HG03521 (cell line): ENCODE measurements around the gene FEV.

Source experiments
- ATAC-seq: cut with Tn5 transposase; IDR thresholded peaks from one replicate; pipeline ENCODE4 v1.9.1; 2021; ENCODE audit warnings: mild to moderate bottlenecking, moderate library complexity; ENCODE audit not compliant: unreplicated experiment

FEV gene

DNA sequence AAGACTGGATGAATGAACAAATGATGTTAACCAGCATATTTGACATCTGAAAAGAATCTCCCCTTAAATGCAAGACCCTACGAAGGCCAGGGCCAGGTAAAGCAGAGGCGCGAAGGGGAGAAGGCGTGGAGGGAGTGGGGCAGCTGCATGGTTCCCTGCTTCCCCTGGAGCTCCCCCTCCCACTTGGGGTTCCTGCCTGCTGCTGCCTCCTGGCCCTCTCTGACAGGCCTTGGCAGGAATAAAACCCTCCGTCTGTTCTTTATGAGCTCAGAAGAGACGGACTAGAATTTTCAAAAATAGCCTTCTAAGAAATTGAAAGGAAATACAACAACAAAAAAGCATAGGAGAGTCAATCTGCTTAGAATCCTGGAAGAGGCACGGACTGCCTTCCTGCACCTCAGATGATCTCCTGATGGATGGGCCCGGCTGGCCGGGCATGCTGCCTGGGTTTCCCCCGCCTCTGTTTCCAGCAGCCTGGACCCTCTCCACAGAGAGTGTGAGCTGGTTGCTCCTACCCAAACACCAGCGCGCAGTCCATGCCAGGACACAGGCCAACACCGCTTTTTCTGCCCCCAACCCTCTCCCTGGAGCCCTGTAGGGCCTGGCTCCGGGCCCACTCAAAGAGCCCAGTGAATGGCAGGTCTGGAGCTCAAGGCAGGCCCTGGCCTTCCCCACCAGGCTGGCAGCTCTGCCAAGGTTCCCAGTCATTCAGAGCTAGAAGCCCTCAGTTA is 32.4 kb upstream of the FEV start:
- ATAC-seq: no peak

DNA sequence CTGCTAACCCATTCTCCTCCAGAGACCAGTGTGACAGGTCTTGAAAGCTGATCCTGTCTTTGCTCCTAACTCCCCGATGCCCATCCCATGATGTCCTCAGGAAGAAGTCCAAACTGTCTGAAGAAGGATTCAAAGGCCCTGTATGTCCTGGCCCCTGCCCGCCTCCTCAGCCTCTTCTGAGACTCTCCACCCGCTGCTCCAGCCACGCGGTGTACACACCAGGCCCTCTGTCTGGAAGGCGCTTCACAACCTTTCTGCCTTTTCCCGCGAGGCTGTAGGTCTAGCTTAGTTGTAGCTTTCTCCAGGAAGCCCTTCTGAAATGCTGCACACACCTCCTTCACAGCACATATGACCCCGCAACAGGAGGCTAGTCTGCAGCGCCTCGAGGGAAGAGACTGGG is 31.7 kb upstream of the FEV start:
- ATAC-seq: no peak

DNA sequence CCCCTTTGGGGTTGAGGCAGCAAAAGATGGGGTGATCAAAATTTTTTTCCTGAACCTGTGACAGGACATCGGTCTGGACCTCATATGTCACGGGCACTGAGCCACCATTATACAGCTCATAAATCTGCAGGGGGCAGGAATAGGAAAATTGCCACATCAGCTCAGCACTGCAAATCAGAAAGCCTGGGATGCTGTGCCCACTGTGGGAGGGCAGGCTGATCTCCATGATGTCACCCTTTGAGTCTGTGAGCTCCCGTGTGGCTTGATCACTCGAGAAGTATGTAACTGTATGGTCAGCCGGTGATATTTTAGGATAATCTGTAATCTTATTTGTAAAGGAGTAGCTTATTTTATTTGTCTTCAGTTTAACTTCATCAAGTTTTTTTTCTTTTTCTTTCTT is 25.9 kb upstream of the FEV start:
- no peak for ATAC-seq

DNA sequence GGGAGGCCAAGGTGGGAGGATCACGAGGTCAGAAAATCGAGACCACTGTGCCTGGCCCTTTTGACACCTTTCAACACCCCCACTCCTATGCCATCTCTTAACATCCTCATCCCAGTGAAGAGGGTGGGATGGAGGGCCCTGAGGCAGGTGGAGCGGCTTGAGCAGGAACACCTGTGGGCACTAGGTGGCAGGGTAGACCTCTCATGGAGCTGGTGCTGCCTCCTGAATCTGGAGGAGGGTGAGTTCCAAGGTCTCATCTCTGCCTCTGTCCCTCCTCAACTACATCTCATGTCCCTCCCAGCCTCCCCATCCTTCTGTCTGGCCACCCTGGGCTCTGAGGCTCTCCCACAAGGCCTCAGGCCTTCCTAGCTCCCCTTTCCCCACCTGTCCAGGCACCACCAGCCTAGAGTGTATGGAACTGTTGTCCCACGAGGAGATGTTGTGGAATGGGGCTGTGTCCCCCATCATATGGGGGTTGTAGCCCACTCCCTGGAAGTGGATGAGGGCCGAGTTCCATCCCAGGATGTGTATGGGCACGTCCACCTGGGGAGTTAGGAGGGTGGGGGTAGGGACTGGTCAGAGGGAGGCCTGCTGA is 25.3 kb upstream of the FEV start:
- no peak for ATAC-seq

DNA sequence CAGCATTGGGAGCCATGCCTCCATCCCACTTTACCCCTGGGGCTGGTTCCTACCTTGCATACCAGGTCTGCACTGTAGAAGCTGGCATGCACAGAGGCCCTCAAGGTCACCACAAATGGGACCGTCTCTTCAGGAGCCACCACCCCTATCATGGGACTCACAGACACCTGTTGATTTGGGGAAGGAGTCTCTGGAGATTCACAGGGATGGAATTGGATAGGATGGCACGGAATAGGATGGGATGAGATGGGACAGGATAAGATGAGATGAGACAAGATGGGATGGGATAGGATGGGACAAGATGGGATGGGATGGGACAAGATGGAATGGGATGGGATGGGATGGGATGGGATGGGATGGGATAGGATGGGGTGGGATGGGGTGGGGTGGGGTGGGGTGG is 24.3 kb upstream of the FEV start:
- no peak for ATAC-seq

DNA sequence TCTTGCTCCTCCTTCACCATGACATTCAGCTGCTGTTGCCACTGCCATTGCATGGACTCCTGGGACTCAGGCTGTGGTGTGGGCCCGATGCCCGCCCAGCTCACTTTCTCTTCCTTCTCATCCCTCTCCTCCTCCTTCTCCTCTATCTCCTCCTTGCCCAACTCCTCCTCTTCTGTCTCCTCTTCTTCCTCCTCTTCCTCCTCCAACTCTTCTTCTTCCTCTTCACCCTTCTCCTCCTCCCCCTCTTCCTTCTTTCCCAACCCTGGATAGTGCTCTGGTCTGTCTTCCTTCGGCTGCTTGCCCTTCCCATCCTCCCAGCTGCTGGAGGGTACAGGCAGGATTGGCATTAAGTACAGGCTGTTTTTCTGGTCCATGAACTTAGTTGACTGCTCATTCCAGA is 19.0 kb upstream of the FEV start:
- ATAC-seq: no peak

DNA sequence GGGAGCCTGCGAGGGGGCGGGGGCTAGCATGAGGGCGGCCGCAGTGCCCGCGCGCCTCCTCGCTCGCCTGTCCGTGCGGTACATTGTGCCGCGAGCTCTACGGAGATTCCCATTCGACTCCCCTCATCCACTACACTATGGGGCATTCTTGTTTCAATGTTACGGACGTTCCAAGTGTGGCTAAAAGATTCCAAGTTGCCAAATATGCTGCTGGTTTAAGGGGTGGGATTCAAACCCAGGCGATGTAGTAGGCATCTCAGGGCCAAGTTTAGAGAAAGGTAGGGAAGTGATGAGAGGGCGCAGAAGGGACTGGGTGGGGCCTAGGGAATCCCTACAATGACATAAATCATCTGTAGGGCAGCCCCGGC is 18.3 kb upstream of the FEV start:
- ATAC-seq: no peak

DNA sequence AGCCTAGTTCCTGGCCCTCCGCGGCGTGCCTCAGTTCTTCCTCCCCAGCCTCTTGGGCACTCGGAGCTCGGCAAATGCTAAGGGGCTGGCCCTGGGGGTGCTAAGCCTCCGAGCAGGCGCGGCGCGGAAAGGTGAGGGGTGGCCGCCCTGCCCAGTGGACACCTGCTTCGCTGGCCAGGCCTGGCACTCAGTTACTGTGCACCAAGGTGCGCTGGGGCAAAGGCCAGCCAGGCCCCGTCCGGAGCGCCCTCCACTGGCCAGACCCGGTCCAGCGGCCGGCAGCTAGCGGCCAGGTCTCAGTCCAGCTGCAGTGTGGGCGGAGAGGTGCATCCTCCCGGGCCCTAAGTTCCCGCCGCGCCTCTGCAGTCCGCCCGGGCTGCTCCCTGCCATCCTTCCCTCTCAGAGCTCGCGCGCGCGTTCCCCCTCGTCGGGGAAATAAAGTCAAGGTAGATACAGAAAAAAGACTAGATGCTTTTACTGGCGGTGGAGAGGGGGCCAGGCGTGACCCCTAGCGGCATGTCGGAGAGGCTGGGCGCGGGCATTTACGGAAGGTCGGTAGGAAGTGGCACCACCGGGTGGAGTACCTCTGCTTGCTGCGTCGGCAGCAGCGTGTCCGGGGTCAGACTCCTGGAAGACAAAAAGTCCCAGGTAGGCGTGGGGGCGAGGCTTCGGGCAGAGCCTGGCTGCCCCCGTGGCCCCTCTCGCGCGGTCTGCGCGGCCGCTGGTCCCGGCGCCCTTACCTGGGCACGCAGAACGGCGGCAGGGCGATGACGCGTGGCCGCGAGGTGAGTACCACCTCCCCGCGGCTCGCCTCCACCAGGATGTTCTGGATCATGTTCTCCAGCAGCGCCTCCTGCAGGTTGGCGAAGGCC is 17.6 kb upstream of the FEV start:
- no peak for ATAC-seq

DNA sequence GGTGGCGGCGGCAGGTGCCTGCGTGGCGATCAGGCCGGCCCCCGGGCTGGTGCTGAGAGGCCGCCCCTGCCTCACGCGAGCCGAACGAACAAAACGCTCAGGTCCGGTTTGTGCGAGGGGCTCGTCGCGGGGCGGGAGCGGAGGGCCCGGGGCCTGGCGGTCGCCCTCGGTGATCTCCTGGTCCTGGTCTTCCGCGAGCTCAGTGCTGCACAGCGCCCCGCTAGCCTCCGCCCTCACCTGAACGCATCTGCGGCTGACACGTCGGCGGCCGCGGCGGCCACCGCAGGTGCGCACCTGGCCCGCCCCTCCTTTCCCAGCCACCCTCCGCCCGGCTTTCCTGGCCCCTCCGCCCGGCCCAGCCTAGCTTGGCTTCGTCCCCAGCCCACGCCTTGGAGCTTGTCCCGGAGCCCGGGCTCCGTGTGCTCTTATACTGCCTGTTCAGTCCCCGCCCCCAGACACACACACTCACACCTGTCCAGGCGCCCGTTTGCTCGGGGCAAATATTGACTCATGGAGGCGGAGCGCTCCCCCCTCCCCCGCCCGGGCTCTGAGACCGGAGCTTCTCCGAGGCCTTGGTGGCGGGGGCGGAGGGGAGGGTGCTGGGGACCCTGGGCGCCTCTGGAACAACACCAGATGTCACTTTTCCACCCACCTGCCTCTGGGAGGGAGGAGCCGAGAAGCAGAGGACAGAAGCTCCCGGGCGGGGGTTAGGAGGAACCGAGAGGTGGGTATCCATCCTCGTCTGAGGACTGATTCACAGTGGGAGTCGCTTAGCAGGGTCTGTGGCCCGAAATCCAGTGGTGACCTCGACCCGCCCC is 16.8 kb upstream of the FEV start:
- ATAC-seq: no peak

DNA sequence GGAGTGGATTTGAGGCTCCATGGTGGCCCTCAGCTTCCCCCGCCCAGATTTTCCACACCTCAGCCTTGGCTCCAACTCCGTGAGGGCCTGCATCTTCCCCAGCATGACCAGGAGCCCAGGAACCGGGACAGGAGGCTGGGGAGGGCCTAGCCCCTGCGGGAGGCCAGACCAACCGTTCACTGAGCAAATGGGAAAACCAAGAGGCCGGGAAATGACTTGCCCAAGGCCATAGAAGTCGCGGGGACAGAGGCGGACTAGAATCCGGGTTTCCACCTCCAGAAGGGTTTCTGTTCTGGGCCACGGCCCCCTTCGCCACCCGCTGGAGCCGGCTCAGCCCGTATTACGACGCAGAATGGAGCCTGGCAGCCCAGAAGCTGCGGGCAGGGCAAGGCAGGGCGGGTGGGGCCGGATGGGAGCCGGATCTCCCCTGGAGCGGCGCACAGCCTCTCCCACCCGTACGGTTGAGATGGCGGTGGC is 16.2 kb upstream of the FEV start:
- ATAC-seq: no peak

DNA sequence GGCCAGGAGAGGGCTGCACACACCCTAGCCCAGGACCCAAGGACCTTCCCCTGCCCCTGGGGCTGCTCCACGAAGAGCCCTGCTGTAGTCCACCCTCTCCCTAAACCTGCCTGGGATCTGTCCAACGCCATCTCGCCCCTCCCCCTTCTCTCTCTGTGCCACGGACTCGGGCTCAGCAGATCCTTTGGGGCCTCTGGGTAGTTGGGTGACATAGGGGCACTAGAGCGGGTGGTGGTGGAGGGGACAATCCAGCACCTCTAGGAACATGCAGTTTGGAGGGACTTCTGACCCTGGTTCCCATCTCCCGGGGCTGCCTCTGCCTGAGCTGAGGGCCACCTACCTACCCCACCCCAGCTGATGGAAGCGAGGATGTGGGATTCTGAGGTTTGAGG is 15.6 kb upstream of the FEV start:
- ATAC-seq: no peak

DNA sequence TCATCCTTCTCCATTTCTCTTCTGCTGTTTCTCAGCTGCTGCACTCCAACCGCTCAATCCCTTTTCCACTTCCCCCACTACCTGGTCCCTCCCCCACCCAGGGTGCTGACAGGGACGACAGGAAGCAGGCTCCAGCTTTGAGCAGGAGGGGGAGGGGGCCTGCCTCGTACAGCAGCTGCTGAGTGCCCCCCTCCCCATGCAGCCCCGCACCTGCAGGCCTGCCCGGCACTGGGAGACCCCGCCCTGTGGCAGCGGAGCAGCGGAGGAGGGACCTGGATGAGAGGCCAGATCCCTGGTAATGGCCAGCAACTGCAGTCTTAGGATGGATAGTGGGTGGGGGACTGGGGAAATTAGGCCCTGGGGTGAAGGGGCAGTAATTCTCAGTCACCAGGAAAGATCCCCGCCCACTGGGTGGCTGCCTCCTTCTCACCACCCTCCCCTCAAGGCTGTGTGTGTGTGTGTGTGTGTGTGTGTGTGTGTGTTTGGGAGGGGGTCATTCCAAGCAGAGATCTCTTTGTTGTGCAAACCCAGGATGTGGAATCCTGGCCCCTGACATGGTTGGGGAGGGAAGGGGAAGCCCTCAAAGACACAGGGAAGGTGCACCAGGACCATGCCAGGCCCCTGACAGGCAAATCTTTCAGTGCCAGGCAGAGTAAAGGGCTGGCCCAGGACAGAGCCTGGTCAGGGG is 15.0 kb upstream of the FEV start:
- no peak for ATAC-seq

DNA sequence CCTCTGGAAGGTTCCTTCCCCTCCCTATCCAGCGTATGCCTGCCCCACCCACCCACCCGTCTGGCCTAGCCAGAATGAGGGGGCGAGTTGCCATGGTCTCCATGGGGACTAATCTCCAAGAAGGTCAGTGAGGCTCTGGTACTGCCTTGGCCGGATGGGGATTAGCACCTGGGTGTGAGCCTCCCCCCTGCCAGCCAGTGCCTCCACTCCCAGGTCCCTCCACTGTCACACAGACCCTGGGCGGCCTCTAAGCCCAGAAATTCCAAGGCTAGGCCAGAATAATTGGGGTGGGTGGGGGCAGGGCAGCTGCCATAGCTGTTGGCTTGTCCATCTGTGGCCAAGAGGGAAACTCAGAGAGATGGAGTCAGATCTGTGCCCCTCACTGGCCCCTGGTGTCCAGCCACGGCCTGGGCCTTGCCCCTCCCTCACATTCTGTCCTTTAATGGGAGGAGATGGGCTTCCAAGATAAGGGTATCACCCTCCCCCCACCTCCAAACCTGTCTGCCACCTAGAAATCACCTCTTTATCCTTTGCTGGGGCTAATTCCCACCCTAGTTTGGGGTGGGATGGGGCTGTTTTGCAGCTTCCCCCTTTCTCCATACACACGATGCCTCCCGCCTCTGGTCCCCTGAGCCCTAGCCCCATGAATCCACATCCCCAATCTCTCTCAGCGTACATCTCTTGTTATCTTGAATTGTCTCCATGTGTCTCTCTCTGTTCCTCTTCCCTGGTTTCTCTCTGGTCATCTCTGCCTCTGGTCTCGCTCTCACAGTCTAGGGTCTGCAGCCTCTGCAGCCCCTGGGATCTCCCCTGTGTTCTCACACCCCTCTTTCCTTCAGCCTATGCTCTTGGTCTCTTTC is 14.3 kb upstream of the FEV start:
- ATAC-seq: no peak

DNA sequence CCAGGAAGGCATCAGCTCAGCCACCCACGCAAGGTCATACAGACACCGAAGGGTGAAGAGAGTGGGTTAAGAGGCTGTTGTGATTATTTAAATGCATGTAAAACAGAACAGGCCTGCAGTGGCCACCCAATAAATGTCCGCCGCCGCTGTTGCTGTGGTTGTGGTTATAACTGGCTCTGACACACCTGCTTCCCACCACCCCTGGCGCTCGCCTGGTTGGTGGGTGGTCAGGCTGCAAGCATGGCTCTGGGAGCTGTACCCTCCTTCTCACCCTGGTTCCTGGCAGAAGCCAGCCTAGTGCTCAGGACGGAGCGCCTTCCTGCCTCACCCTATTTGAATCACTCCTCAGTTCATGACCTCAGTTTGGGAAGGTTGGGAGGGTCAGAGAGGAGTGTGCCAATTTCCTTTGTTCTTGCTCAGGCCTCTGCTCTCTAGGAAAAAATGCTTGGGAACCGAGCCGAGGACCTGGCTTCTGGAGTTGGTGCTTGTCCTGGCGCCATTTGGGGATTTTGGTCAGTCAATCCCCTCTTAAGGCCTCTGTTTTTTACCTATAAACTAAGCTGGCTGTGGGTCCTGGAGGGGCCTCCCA is 13.5 kb upstream of the FEV start:
- no peak for ATAC-seq

DNA sequence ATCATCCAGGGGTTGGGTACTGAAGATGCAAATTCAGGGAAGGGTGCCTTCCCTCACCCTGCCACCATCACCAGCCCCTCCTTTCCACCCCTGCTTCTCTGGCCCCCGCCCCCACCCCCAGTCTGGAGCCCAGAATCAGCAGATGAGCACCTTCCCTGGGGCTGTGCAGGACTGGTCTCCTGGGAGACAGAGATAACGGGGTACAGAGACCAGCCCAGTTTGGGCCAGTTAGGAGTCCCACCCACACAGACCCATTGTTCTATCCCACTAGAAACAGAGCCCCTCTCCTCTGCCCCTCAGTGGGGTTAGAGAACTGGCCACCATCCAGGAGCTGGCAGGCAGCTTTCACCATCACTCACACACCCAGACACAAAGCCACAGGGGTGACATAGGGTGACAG is 12.7 kb upstream of the FEV start:
- ATAC-seq: no peak

DNA sequence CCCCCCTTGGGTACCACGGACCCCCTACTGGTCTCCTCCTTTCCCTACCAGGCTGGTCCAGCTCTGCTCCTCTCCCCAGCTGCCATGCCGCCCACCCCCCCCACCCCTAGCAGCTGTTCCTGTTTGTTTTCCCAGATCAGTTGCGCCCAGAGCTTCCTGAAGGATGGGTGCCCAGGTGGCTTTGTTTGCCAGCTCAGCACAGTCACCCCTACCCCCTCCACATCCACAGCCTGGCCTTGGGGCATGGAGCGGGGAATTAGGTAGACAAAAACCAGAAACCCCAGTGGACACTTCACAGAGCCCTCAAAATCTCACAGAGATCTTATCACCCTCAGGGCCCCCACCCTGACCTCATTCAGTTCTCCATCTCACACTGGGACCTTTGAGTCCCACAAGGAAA is 12.0 kb upstream of the FEV start:
- no peak for ATAC-seq

DNA sequence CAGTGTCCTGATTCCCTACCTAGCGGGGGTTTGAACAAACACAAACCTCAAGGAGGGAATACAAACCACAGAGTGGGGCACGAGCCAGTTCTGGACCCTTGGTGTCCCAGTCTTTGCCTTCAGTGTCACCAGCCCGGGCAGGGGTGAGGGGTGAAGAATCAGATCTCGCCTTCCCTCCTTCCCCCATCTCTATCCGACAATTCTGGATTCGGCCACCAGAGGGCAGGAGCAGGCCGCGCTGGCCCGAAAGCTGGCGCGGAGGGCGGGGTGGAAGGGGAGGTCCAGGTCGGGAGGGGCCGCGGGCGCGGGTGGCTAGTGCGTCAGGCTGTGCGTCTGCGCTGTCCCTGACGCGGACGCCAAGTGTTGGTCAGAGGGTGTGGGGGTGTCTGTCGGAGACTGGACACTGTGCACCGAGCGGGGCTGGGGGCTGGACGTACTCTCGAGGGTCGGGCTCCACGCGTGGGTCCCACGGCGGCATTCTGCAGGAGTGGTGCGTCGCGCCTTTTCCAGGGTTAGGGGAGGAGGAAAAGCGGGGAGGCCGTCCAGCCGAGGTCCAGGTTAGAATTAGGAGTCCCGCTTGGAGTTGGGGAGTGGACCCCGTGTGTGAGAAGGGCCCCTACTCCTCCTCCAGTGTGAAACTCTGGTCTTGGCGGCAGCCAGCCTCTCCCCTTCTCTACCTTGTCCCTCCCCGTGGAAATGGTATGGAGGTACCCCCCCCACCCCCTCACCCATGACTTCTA is 11.2 kb upstream of the FEV start:
- ATAC-seq: no peak

DNA sequence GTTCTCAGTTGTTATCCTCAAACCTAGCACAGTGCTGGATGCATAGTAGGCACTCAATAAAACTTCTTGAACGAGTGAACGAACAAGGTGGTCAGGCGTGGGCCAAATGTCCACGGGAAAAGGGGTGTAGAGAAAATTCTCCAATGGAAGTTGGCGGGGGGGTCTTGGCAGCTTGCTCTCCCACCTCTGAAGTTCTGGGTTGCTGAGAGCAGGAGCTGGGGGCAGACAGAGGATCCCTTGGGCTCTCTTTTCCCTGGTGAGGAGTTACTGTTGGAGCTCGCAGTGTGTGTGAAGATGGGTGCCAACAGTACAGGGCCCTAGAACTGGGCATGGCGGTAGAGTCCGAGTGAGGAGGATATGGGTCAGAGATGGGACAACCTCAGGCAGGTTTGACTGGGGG is 10.6 kb upstream of the FEV start:
- no peak for ATAC-seq
